ENCODE measurements around the gene MMEL1.

GRCh38 chr1:2590233-2591141, 42.3 kb downstream of the MMEL1 start:
- no peak for TF ChIP-seq CREB1 (IDR thresholded peaks at IDR 0.05; ENCODE audit: low read depth)
- no peak for TF ChIP-seq CEBPB (IDR thresholded peaks at IDR 0.05)
- no peak for TF ChIP-seq EP300 (IDR thresholded peaks at IDR 0.05; ENCODE audit: borderline replicate concordance)
- TF ChIP-seq, protein P1, sequence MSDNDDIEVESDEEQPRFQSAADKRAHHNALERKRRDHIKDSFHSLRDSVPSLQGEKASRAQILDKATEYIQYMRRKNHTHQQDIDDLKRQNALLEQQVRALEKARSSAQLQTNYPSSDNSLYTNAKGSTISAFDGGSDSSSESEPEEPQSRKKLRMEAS (IDR thresholded peaks at IDR 0.05), result no peak
